HG03196 (cell line): ENCODE data around the gene SVIP.
A peak's percentile ranks its signal among the peaks of the same experiment; 100 is the strongest.

Experiments
- ATAC-seq: cut with Tn5 transposase; IDR thresholded peaks from one replicate; pipeline ENCODE4 v1.9.1; 2021; ENCODE audit not compliant: unreplicated experiment

Gene SVIP

GRCh38 chr11:22795914-22796313, 33.7 kb downstream of the SVIP start:
- ATAC-seq = no peak

- no peak for ATAC-seq
Observed at GRCh38 chr11:22792497-22792896, 37.1 kb downstream of the SVIP start.

GRCh38 chr11:22787551-22788162, 41.9 kb downstream of the SVIP start:
- ATAC-seq = peak; percentile 48

- no peak for ATAC-seq
Observed at GRCh38 chr11:22787055-22787454, 42.5 kb downstream of the SVIP start.

- peak; percentile 71 for ATAC-seq
Observed at GRCh38 chr11:22786475-22786874, 43.1 kb downstream of the SVIP start.

- no peak for ATAC-seq
Observed at GRCh38 chr11:22785251-22785650, 44.4 kb downstream of the SVIP start.

GRCh38 chr11:22780952-22781593, 48.5 kb downstream of the SVIP start:
- ATAC-seq = peak; percentile 94

GRCh38 chr11:22779850-22780249, 49.8 kb downstream of the SVIP start:
- ATAC-seq = no peak

GRCh38 chr11:22778642-22779041, 51.0 kb downstream of the SVIP start:
- no peak for ATAC-seq

- ATAC-seq = no peak
Observed at GRCh38 chr11:22775248-22775647, 54.4 kb downstream of the SVIP start.

- ATAC-seq = no peak
Observed at GRCh38 chr11:22774716-22775115, 54.9 kb downstream of the SVIP start.

GRCh38 chr11:22769081-22769480, 60.5 kb downstream of the SVIP start:
- ATAC-seq = no peak
